Hepatic stellate cell (primary cell): ENCODE measurements around the gene POLR2F.

Experiments used
- DNase-seq: peaks from one replicate; pipeline ENCODE4 v3.0.0; 2011; ENCODE audit warnings: low spot score

Gene POLR2F

GRCh38 chr22:37982151-37982785 lies 28.8 kb downstream of the POLR2F start:
- DNase-seq, result no peak

- no peak for DNase-seq
Measured at GRCh38 chr22:37982938-37983859, 29.7 kb downstream of the POLR2F start.

- no peak for DNase-seq
Measured at GRCh38 chr22:37983860-37984791, 30.6 kb downstream of the POLR2F start, which contains the start of gene SOX10. SOX10 (minus strand) TSS chr22:37984555; CDS start chr22:37983784, 771 bp downstream.

GRCh38 chr22:37985050-37985585 lies 31.6 kb downstream of the POLR2F start:
- no peak for DNase-seq

- no peak for DNase-seq
Measured at GRCh38 chr22:37985751-37986281, 32.3 kb downstream of the POLR2F start.

GRCh38 chr22:37986371-37986770 lies 32.9 kb downstream of the POLR2F start:
- DNase-seq, result no peak

GRCh38 chr22:37989146-37990045 lies 35.9 kb downstream of the POLR2F start:
- no peak for DNase-seq

- no peak for DNase-seq
Measured at GRCh38 chr22:37990301-37990700, 36.8 kb downstream of the POLR2F start.

GRCh38 chr22:37990862-37991261 lies 37.4 kb downstream of the POLR2F start:
- no peak for DNase-seq

GRCh38 chr22:37991731-37992442 lies 38.4 kb downstream of the POLR2F start:
- DNase-seq, result no peak

- DNase-seq, result no peak
Measured at GRCh38 chr22:37994049-37994448, 40.5 kb downstream of the POLR2F start.

- no peak for DNase-seq
Measured at GRCh38 chr22:37994982-37995381, 41.5 kb downstream of the POLR2F start.

GRCh38 chr22:37995460-37995859 lies 42.0 kb downstream of the POLR2F start:
- no peak for DNase-seq

GRCh38 chr22:37996079-37996478 lies 42.6 kb downstream of the POLR2F start:
- no peak for DNase-seq

- no peak for DNase-seq
Measured at GRCh38 chr22:37996515-37997246, 43.2 kb downstream of the POLR2F start.

- no peak for DNase-seq
Measured at GRCh38 chr22:37998543-37998942, 45.0 kb downstream of the POLR2F start.

GRCh38 chr22:37999236-37999635 lies 45.7 kb downstream of the POLR2F start:
- no peak for DNase-seq

GRCh38 chr22:37999640-38000272 lies 46.3 kb downstream of the POLR2F start:
- DNase-seq, result no peak

- no peak for DNase-seq
Measured at GRCh38 chr22:38005943-38006342, 52.4 kb downstream of the POLR2F start.
